C4-2B (cell line): Measurements from ENCODE around the gene GGCX.

Experiments used
- CTCF ChIP-seq: fragments of 450-650 bp; conservative IDR thresholded peaks from 2 replicates; pipeline ENCODE4 v1.5.1; 2017; ENCODE audit warnings: mild to moderate bottlenecking
- ZFX ChIP-seq: fragments of 450-650 bp; IDR thresholded peaks from 2 replicates; pipeline ENCODE4 v1.6.1; 2017

GRCh38 chr2:85598594-85599340, 37.5 kb upstream of the GGCX start:
- TF ChIP-seq CTCF = no peak
- TF ChIP-seq ZFX = no peak
